Thyroid gland (tissue), 4 donors: ENCODE data around the gene ACOX3. TPM values are rescaled to one million over a fixed set of nuclear protein-coding genes. Genes with fewer than 3 reads are reported as not detected.

Source experiments
- DNase-seq, 2 donors: peaks; one replicate each; pipeline ENCODE4 v3.0.0-alpha.2; 2019
- H3K27ac ChIP-seq, 3 donors: fragments of 200-600 bp; sonication (generic); 1 replicate in 2 of 3; 2 replicates in 1 of 3; pipeline ENCODE4 v1.5.1; 2016 to 2019; ENCODE audit warnings: mild to moderate bottlenecking in 1 of 3, moderate library complexity in 1 of 3
- H3K27me3 ChIP-seq: fragments of 200-600 bp; sonication (generic); one replicate; pipeline ENCODE4 v1.5.1; 2019
- H3K36me3 ChIP-seq, 2 donors: fragments of 200-600 bp; sonication (generic); one replicate each; pipeline ENCODE4 v1.5.1; 2016 to 2019
- H3K4me1 ChIP-seq, 2 donors: fragments of 200-600 bp; sonication (generic); one replicate each; pipeline ENCODE4 v1.5.1; 2017 to 2019
- H3K4me3 ChIP-seq, 3 donors: fragments of 200-600 bp; sonication (generic); replicated peaks in 1 of 3; 1 replicate in 2 of 3; 2 replicates in 1 of 3; pipeline ENCODE4 v1.5.1; 2016; ENCODE audit warnings: mild to moderate bottlenecking in 1 of 3
- H3K9me3 ChIP-seq: fragments of 200-600 bp; sonication (generic); one replicate; pipeline ENCODE4 v1.5.1; 2017
- CTCF ChIP-seq, 6 experiments: fragments of 200-600 bp in 3 of 6; fragments of 450-650 bp in 3 of 6; sonication (generic) in 3 of 6; IDR thresholded peaks; one replicate each; pipeline ENCODE4 v1.5.1; 2016 to 2019; ENCODE audit warnings: antibody characterized with exemption in 6 of 6, mild to moderate bottlenecking in 2 of 6, inconsistent platforms in 1 of 6, moderate library complexity in 1 of 6
- POLR2A ChIP-seq, 2 donors: fragments of 450-650 bp; IDR thresholded peaks; one replicate each; pipeline ENCODE4 v1.6.1; 2017; ENCODE audit warnings: antibody characterized with exemption in 2 of 2, mild to moderate bottlenecking in 2 of 2, moderate library complexity in 1 of 2
- WGBS, 2 donors: methylation state at CpG; one replicate each; pipeline ENCODE4 v1.1.5; 2017; 5-methylcytosine and 5-hydroxymethylcytosine counted together
- intact Hi-C: fragments of 100-400 bp; cut with DNase I; formaldehyde crosslinking; loops from one replicate; pipeline ENCODE4 v1.15.1; 2023
- total RNA-seq, 4 donors: library from RNA; depleted of rRNA; stranded (reverse); fragments of >200 nt; gene quantifications; one replicate each; pipeline ENCODE4 v1.2.3, GENCODE V29; 2016

The ACOX3 gene
- total RNA-seq, 4 donors from 2014 or later: 28.2 to 61.8 (median 47.7) TPM

GRCh38 chr4:8395504-8396296 is 44.8 kb downstream of the ACOX3 start:
- WGBS, 2 donors: 97 to 99% methylated on average over 12 of the region's 12 CpGs
- no peak overlapping the region for H3K4me3 ChIP-seq
- H3K27ac ChIP-seq: peak overlapping the region in 2 of 3 donors; percentile 34 to 94
- no peak for DNase-seq
- peaks cover 36% of the 10 kb centered on the region in 2 donors for H3K4me1 ChIP-seq
- intact Hi-C loops: no loop called here
- TF ChIP-seq POLR2A (IDR thresholded peaks at IDR 0.05) (no peak), CTCF (IDR thresholded peaks at IDR 0.05) (no peak)
- H3K27me3 ChIP-seq: no peaks in the 10 kb centered on the region
- peaks cover 5 to 6% of the 10 kb centered on the region in 2 donors for H3K36me3 ChIP-seq
- H3K9me3 ChIP-seq: no peaks in the 10 kb centered on the region

- WGBS, 2 donors: 95 to 98% methylated on average over 10 to 12 of the region's 12 CpGs
- H3K36me3 ChIP-seq: peaks cover 5 to 6% of the 10 kb centered on the region in 2 donors
- no peaks in the 10 kb centered on the region for H3K9me3 ChIP-seq
- no peak for DNase-seq
- peaks cover 36% of the 10 kb centered on the region in 2 donors for H3K4me1 ChIP-seq
- peak overlapping the region; percentile 73 to 94 (median 74) for H3K27ac ChIP-seq
- H3K4me3 ChIP-seq: no peak overlapping the region
- H3K27me3 ChIP-seq: no peaks in the 10 kb centered on the region
- intact Hi-C loops: no loop called here
- TF ChIP-seq CTCF (IDR thresholded peaks at IDR 0.05) (no peak), POLR2A (IDR thresholded peaks at IDR 0.05) (no peak)
These were observed 45.7 kb downstream of the ACOX3 start for GRCh38 chr4:8394806-8395205.

- intact Hi-C loops: no loop called here
- no peaks in the 10 kb centered on the region for H3K27me3 ChIP-seq
- H3K9me3 ChIP-seq: no peaks in the 10 kb centered on the region
- peak overlapping the region; percentile 73 to 94 (median 77) for H3K27ac ChIP-seq
- TF ChIP-seq CTCF (IDR thresholded peaks at IDR 0.05) (no peak), POLR2A (IDR thresholded peaks at IDR 0.05) (no peak)
- 17 to 32% methylated on average over 19 of the region's 19 CpGs for WGBS, 2 donors
- DNase-seq: peak; percentile 96 to 97
- H3K4me3 ChIP-seq: no peak overlapping the region
- peaks cover 36% of the 10 kb centered on the region in 2 donors for H3K4me1 ChIP-seq
- peaks cover 9 to 10% of the 10 kb centered on the region in 2 donors for H3K36me3 ChIP-seq
These were observed 46.4 kb downstream of the ACOX3 start for GRCh38 chr4:8394061-8394519.

- Histone ChIP-seq H3K27ac (peak overlapping the region; percentile 73 to 94 (median 77)), H3K27me3 (no peaks in the 10 kb centered on the region), H3K9me3 (no peaks in the 10 kb centered on the region), H3K4me1 (peaks cover 36% of the 10 kb centered on the region in 2 donors), H3K36me3 (peaks cover 7 to 14% of the 10 kb centered on the region in 2 donors), H3K4me3 (no peak overlapping the region)
- DNase-seq: peak; percentile 87 to 90
- WGBS, 2 donors: 21 to 34% methylated on average over 8 of the region's 8 CpGs
- TF ChIP-seq CTCF (IDR thresholded peaks at IDR 0.05) (peak in 3 of 6 experiments; percentile 11 to 34 (median 21)), POLR2A (IDR thresholded peaks at IDR 0.05) (no peak)
- intact Hi-C loops: no loop called here
These were observed 46.9 kb downstream of the ACOX3 start for GRCh38 chr4:8393593-8394038.
